NCI-H1105 treated with DMSO at 0.1 percent for 48 hours (cell line): ENCODE results near the gene SLC38A4.
"Not testable (repeated sequence)": the region's sequence is repeated elsewhere in the genome, so short reads cannot be mapped to it uniquely, and the experiment has no call there.

ENCODE experiments used
- DNase-seq: peaks from one replicate; lab custom pipeline; 2025; lab: John Stamatoyannopoulos, UW

The SLC38A4 gene

GRCh38 chr12:46777587-46777986 lies 48.2 kb downstream of the SLC38A4 start:
- DNase-seq: no peak

DNA sequence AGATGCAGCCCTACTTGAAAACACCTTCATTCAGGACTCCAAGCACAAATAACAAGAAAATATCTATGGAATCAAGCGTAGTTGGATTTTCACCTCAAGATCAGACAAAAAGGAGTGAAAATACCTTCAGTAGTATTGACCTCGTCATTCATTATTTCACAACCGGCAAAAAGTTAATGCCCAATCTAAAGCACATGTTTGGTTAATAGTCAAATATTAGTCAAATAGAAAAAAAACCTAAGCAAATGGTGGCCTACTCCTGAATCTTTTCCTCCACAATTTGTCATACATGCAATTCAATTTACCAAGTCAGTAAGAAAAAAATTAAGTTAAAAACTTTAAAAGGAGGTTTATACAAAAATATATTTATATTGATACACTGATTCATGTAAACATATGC lies 50.0 kb downstream of the SLC38A4 start:
- no peak for DNase-seq

- DNase-seq: no peak
These were observed 51.5 kb downstream of the SLC38A4 start for GRCh38 chr12:46774322-46774633.

- DNase-seq: no peak
These were observed 52.0 kb downstream of the SLC38A4 start for GRCh38 chr12:46773586-46774321.

GRCh38 chr12:46771268-46771827 lies 54.4 kb downstream of the SLC38A4 start:
- no peak for DNase-seq

- DNase-seq: no peak
These were observed 55.2 kb downstream of the SLC38A4 start for GRCh38 chr12:46770501-46771183.

DNA sequence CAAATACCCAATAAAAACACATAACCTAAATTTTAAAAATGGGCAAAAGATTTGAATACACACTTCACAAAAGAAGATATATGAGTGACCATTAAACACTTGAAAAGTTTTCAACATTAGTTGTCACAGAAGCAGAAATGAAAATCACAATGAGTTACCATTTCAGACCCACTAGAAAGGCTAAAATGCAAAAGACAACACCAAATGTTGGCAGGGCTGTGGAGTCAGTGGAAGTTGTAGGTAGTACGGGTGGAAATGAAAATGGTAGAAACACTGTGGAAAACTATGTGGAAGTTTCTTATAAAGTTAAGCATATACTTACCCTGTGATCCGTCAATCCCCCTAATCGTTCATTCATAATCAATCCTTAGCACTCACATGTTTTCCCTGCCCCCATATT lies 61.8 kb downstream of the SLC38A4 start:
- DNase-seq: no peak

DNA sequence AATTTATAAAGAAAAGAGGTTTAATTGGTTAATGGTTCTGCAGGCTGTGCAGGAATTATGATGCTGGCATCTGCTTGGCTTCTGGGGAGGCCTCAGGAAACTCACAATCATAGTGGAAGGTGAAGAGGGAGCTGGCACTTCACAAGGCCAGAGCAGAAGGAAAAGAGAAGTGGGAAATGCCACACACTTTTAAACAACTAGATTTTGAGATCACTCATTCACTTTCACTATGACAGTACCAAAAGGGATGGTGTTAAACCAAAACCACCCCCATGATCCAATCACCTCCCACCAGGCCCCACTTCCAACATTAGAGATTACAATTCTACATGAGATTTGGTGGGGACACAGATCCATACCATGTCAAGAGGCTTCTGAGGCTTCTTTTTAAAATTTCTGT lies 62.6 kb downstream of the SLC38A4 start:
- no peak for DNase-seq

GRCh38 chr12:46754550-46754949 lies 71.2 kb downstream of the SLC38A4 start:
- no peak for DNase-seq

DNA sequence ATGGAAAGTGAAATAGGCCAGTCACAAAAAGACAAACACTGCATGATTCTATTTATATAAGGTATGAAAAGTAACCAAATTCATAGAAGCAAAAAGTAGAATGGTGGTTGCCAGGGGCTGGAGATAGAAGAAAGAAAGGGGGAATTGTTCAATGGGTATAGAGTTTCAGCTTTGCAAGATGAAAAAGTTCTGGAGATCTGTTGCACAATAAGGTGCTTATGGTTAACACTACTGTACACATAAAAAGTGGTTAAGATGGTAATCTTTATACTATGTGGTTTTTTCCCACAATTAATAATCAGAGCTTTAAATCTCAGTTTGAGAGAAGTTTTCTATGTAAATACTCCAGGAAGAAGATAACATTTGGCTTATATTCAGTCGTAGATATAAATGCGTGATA lies 73.4 kb downstream of the SLC38A4 start:
- no peak for DNase-seq

- no peak for DNase-seq
These were observed 74.6 kb downstream of the SLC38A4 start for GRCh38 chr12:46751173-46751572.

GRCh38 chr12:46749322-46749721 lies 76.5 kb downstream of the SLC38A4 start:
- DNase-seq: no peak

- DNase-seq: no peak
These were observed 81.5 kb downstream of the SLC38A4 start for GRCh38 chr12:46744283-46744682.

- no peak for DNase-seq
These were observed 82.3 kb downstream of the SLC38A4 start for GRCh38 chr12:46743456-46743855.

GRCh38 chr12:46742271-46742670 lies 83.5 kb downstream of the SLC38A4 start:
- not testable (repeated sequence) for DNase-seq

- DNase-seq: no peak
These were observed 100.5 kb downstream of the SLC38A4 start for GRCh38 chr12:46725332-46725731.

DNA sequence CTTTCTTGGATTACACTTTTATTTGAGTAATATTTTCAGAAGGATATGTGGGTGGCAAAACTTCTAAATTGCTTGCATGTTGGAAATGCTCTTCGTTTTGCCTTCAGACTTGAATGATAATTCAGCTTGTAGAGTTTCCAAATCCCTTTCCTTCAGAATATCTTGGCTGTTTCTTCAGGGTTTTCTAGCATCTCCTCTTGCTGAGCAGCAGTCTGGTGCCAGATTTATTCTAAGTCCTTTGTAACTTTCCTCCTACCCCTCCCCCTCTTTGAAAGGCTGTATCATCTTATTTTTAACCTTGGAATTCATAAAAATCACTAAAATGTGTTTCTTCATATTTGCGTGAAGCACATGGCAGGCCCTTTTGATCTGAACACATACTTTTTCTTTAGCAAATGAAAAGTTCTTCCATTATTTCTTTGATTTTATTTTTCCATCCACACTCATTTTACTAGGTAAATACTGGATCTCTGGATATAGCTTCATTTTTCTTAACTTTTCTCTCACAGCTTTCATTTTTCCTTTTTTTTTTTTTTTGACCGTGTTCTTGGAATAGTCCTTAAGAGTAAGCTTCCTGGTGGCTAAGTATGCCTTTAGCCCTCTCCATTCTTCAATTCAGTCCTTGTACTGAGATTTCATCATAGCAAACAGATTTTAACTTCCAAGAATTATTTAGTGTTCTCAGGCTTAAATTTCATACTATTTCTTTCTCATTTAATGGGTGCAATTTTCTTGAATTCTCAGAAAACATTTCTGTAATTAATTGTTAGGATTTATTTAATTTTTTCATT lies 102.0 kb downstream of the SLC38A4 start:
- no peak for DNase-seq

GRCh38 chr12:46722394-46723185 lies 103.2 kb downstream of the SLC38A4 start:
- peak; percentile 20 for DNase-seq

DNA sequence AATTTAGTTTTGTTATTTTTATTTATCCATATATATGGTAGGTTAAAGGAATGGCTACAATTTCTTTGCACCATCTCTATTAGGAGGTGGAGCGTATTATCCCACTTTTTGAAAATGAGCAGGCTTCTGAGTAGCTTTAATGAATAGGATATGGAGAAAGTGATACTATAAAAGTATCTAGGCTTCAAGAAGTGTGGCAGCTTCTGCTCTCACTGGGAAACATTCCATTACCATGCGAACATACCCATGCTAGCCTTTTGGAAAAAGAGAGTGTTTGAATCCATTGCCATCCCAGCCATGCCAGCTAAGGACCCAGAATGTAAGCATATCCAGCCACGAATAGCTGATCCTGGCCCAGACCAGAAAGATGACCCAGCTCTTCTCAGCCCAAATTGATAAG lies 107.3 kb downstream of the SLC38A4 start:
- no peak for DNase-seq

GRCh38 chr12:46717868-46718267 lies 107.9 kb downstream of the SLC38A4 start:
- no peak for DNase-seq

DNA sequence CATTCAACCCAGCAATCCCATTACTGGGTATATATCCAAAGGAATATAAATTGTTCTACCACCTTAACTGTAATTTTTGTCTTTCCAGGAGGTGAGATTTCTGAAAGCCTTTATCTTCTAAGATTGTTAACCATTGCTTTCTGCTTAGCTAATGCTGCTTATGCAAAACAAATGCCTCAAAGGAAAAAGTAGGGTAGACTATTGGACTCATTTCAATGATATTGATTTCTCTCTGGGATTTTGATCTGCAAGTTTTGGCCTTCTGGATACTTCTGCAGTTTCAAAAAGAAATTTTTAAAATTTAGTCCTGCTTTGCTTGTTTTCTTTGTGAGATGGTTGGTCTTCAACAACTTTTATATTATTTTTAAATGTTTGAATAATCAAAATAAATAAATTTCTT lies 108.6 kb downstream of the SLC38A4 start:
- DNase-seq: no peak
